Right lobe of liver (tissue), 6 donors: ENCODE measurements around the gene COTL1. TPM values are rescaled to one million over a fixed set of nuclear protein-coding genes. Genes with fewer than 3 reads are reported as not detected.

Source experiments
- ATAC-seq, 4 donors: fragments of 200-7000 bp; cut with Tn5 transposase; one replicate each; pipeline ENCODE4 v1.9.1; 2020; ENCODE audit warnings: mild to moderate bottlenecking in 4 of 4, moderate library complexity in 4 of 4
- DNase-seq, 3 donors: peaks; one replicate each; pipeline ENCODE4 v3.0.0-alpha.2; 2020
- H3K27ac ChIP-seq, 3 donors: fragments of 200-600 bp; one replicate each; pipeline ENCODE4 v1.8.0; 2022
- H3K27me3 ChIP-seq, 2 donors: fragments of 200-600 bp; one replicate each; pipeline ENCODE4 v1.8.0; 2022
- H3K36me3 ChIP-seq, 4 donors: fragments of 200-600 bp; sonication (generic) in 1 of 4; one replicate each; pipeline versions ENCODE4 v1.5.1 to v1.8.0; 2017 to 2022; ENCODE audit warnings: control low read depth in 1 of 4
- H3K4me1 ChIP-seq, 4 donors: fragments of 200-600 bp; sonication (generic) in 1 of 4; one replicate each; pipeline versions ENCODE4 v1.5.1 to v1.8.0; 2017 to 2022; ENCODE audit warnings: control low read depth in 1 of 4
- H3K4me3 ChIP-seq, 3 donors: fragments of 200-600 bp; one replicate each; pipeline ENCODE4 v1.8.0; 2022
- H3K9me3 ChIP-seq, 4 donors: fragments of 200-600 bp; sonication (generic) in 1 of 4; one replicate each; pipeline versions ENCODE4 v1.5.1 to v1.8.0; 2017 to 2022; ENCODE audit warnings: control low read depth in 1 of 4
- CTCF ChIP-seq, 4 donors: fragments of 200-600 bp in 3 of 4; fragments of 450-650 bp in 1 of 4; IDR thresholded peaks; one replicate each; pipeline versions ENCODE4 v1.5.1 to v1.8.0; 2016 to 2022; ENCODE audit warnings: antibody characterized with exemption in 4 of 4, mild to moderate bottlenecking in 2 of 4
- POLR2A ChIP-seq: fragments of 450-650 bp; IDR thresholded peaks from one replicate; pipeline ENCODE4 v1.6.1; 2017; ENCODE audit warnings: antibody characterized with exemption, mild to moderate bottlenecking
- WGBS: methylation state at CpG from one replicate; pipeline ENCODE4 v1.1.6; 2018; ENCODE audit warnings: low coverage, low lambda C conversion rate; ENCODE audit not compliant: insufficient coverage; ENCODE audit errors: missing lambda C conversion rate; 5-methylcytosine and 5-hydroxymethylcytosine counted together
- intact Hi-C, 2 donors: fragments of 100-400 bp; cut with DNase I; formaldehyde crosslinking; loops; one replicate each; pipeline versions ENCODE4 v1.11.2 to v1.14.1; 2022
- total RNA-seq, 6 experiments: library from RNA; depleted of rRNA in 2 of 6; stranded (reverse); fragments of >200 nt in 2 of 6; fragmentation: NEBNext Ultra II Directional in 3 of 6; extraction: Animal tissue kit (Norgen Biotek cat#: 25700) in 3 of 6; gene quantifications; one replicate each; pipeline versions ENCODE4 v1.1.0 to v1.2.4, GENCODE V29; 2016 to 2023
- donor health status: DM: no; HTN: yes; CAD: no.
- donor health status: DM: no; HTN: no; CAD: no.
- donor health status: DM: no; HTN: no; CAD: no.
- donor health status: DM: no; HTN: yes; CAD: no.
- donor health status: DM: no; HTN: yes; CAD: no.

Gene COTL1
- total RNA-seq, 6 experiments from 2014 or later = 12.4 to 51.0 (median 18.6) TPM

GRCh38 chr16:84612686-84613085 is 5.2 kb downstream of the COTL1 start:
- ATAC-seq (no peak), DNase-seq (no peak)
- H3K4me1 ChIP-seq = peaks cover 0 to 6% (median 0%) of the 10 kb centered on the region in 4 donors
- H3K27ac ChIP-seq = no peak overlapping the region
- H3K27me3 ChIP-seq = peaks cover 0 to 9% of the 10 kb centered on the region in 2 donors
- H3K4me3 ChIP-seq = no peak overlapping the region
- H3K9me3 ChIP-seq = no peaks in the 10 kb centered on the region
- TF ChIP-seq POLR2A = no peak
- TF ChIP-seq CTCF (IDR thresholded peaks at IDR 0.05) = no peak
- no peaks in the 10 kb centered on the region for H3K36me3 ChIP-seq
- 100% methylated on average over 1 of the region's 7 CpGs for WGBS
- intact Hi-C loops = loop anchor here in 1 of 2 donors (5.0 kb wide), 1 partner anchor 90 kb away; no protein-coding TSS in a partner anchor

- TF ChIP-seq CTCF (IDR thresholded peaks at IDR 0.05) = no peak
- no peak for TF ChIP-seq POLR2A
- no peak overlapping the region for H3K27ac ChIP-seq
- no peaks in the 10 kb centered on the region for H3K9me3 ChIP-seq
- ATAC-seq (no peak), DNase-seq (no peak)
- no peaks in the 10 kb centered on the region for H3K27me3 ChIP-seq
- WGBS = 50% methylated on average over 4 of the region's 4 CpGs
- intact Hi-C loops = loop anchor here in 1 of 2 donors (5.0 kb wide), 1 partner anchor 89 kb away; no protein-coding TSS in a partner anchor
- H3K36me3 ChIP-seq = no peaks in the 10 kb centered on the region
- H3K4me3 ChIP-seq = no peak overlapping the region
- no peaks in the 10 kb centered on the region for H3K4me1 ChIP-seq
These were observed 6.8 kb downstream of the COTL1 start for GRCh38 chr16:84611041-84611440.

GRCh38 chr16:84610376-84610775 is 7.5 kb downstream of the COTL1 start:
- H3K4me1 ChIP-seq = no peaks in the 10 kb centered on the region
- WGBS = 60% methylated on average over 1 of the region's 1 CpG
- no peak for ATAC-seq

GRCh38 chr16:84609563-84610177 is 8.2 kb downstream of the COTL1 start:
- H3K27ac ChIP-seq = no peak overlapping the region
- WGBS = 35% methylated on average over 4 of the region's 6 CpGs
- no peak overlapping the region for H3K4me3 ChIP-seq
- DNase-seq (no peak), ATAC-seq (no peak)
- no peaks in the 10 kb centered on the region for H3K27me3 ChIP-seq
- H3K9me3 ChIP-seq = no peaks in the 10 kb centered on the region
- no peaks in the 10 kb centered on the region for H3K4me1 ChIP-seq
- H3K36me3 ChIP-seq = no peaks in the 10 kb centered on the region
- TF ChIP-seq CTCF (IDR thresholded peaks at IDR 0.05) (no peak), POLR2A (no peak)
- intact Hi-C loops = loop anchor here in 1 of 2 donors (5.0 kb wide), 1 partner anchor 87 kb away; no protein-coding TSS in a partner anchor

More at GRCh38 chr16:84610376-84610775, 7.5 kb downstream of the COTL1 start:
- TF ChIP-seq POLR2A (no peak), CTCF (IDR thresholded peaks at IDR 0.05) (no peak)
- Histone ChIP-seq H3K36me3 (no peaks in the 10 kb centered on the region), H3K27ac (no peak overlapping the region), H3K9me3 (no peaks in the 10 kb centered on the region), H3K4me3 (no peak overlapping the region), H3K27me3 (no peaks in the 10 kb centered on the region)
- intact Hi-C loops = loop anchor here in 1 of 2 donors (5.0 kb wide), 1 partner anchor 88 kb away; no protein-coding TSS in a partner anchor
- DNase-seq = no peak
